NB4 (cell line): ENCODE measurements around the gene BIN1.

Source experiments
- CTCF ChIP-seq: IDR thresholded peaks from one replicate; pipeline ENCODE4 v1.5.1; 2012; ENCODE audit warnings: low read depth, low read length
- MAX ChIP-seq: IDR thresholded peaks from 2 replicates; pipeline ENCODE4 v1.6.1; 2011; ENCODE audit warnings: low read depth, low read length
- POLR2A ChIP-seq: IDR thresholded peaks from 2 replicates; pipeline ENCODE4 v1.6.1; 2011; ENCODE audit warnings: mild to moderate bottlenecking; ENCODE audit not compliant: insufficient read length; ENCODE audit errors: extremely low read depth

- no peak for TF ChIP-seq CTCF
- TF ChIP-seq MAX: no peak
- no peak for TF ChIP-seq POLR2A
Measured at GRCh38 chr2:127146071-127146725, 39.2 kb upstream of the BIN1 start.
